NCI-H2196 treated with DMSO at 0.1 percent for 48 hours (cell line): ENCODE measurements around the gene SLC25A34.
"Not testable (repeated sequence)": the region's sequence is repeated elsewhere in the genome, so short reads cannot be mapped to it uniquely, and the experiment has no call there.

Experiments used
- DNase-seq: peaks from one replicate; lab custom pipeline; 2025; ENCODE audit not compliant: unreplicated experiment; lab: John Stamatoyannopoulos, UW

Gene SLC25A34

GRCh38 chr1:15736038-15736891 is at the start of gene SLC25A34:
TSS of gene SLC25A34 (plus strand) at chr1:15736258. CDS start at chr1:15736486, 228 bp downstream.
- DNase-seq = peak; percentile 86

GRCh38 chr1:15687446-15687845 is 48.6 kb upstream of the SLC25A34 start:
- no peak for DNase-seq

- DNase-seq = no peak
Observed at GRCh38 chr1:15690317-15690716, 45.7 kb upstream of the SLC25A34 start.

GRCh38 chr1:15691434-15692032 is 44.5 kb upstream of the SLC25A34 start:
- no peak for DNase-seq

GRCh38 chr1:15692121-15692682 is 43.9 kb upstream of the SLC25A34 start:
- no peak for DNase-seq

GRCh38 chr1:15693371-15693770 is 42.7 kb upstream of the SLC25A34 start:
- DNase-seq = no peak

- DNase-seq = no peak
Observed at GRCh38 chr1:15696956-15697521, 39.0 kb upstream of the SLC25A34 start.

GRCh38 chr1:15698201-15698600 is 37.9 kb upstream of the SLC25A34 start:
- no peak for DNase-seq

- not testable (repeated sequence) for DNase-seq
Observed at GRCh38 chr1:15699321-15699720, 36.7 kb upstream of the SLC25A34 start.

- DNase-seq = no peak
Observed at GRCh38 chr1:15700508-15700907, 35.5 kb upstream of the SLC25A34 start.

GRCh38 chr1:15701784-15702183 is 34.3 kb upstream of the SLC25A34 start:
- no peak for DNase-seq

- no peak for DNase-seq
Observed at GRCh38 chr1:15702722-15703550, 33.1 kb upstream of the SLC25A34 start.

- DNase-seq = no peak
Observed at GRCh38 chr1:15703562-15703961, 32.5 kb upstream of the SLC25A34 start.

GRCh38 chr1:15704526-15705183 is 31.4 kb upstream of the SLC25A34 start:
- DNase-seq = no peak

- no peak for DNase-seq
Observed at GRCh38 chr1:15705184-15705566, 30.9 kb upstream of the SLC25A34 start.

- no peak for DNase-seq
Observed at GRCh38 chr1:15706751-15707150, 29.3 kb upstream of the SLC25A34 start.

GRCh38 chr1:15707239-15707925 is 28.7 kb upstream of the SLC25A34 start:
- DNase-seq = no peak

GRCh38 chr1:15708486-15709137 is 27.4 kb upstream of the SLC25A34 start:
- no peak for DNase-seq

GRCh38 chr1:15709226-15709625 is 26.8 kb upstream of the SLC25A34 start:
- no peak for DNase-seq
